ENCODE measurements around the gene SLAIN2.
"Not testable (repeated sequence)": the region's sequence is repeated elsewhere in the genome, so short reads cannot be mapped to it uniquely, and the experiment has no call there.

SLAIN2 gene

GRCh38 chr4:48445704-48446103 lies 104.4 kb downstream of the SLAIN2 start:
- no peak for DNase-seq

- no peak for DNase-seq
These were observed 105.3 kb downstream of the SLAIN2 start for GRCh38 chr4:48446642-48447041.

- DNase-seq = no peak
These were observed 107.8 kb downstream of the SLAIN2 start for GRCh38 chr4:48449151-48449550.

GRCh38 chr4:48450740-48451139 lies 109.4 kb downstream of the SLAIN2 start:
- no peak for DNase-seq

GRCh38 chr4:48451656-48452055 lies 110.3 kb downstream of the SLAIN2 start:
- DNase-seq = not testable (repeated sequence)

GRCh38 chr4:48454591-48454990 lies 113.3 kb downstream of the SLAIN2 start:
- no peak for DNase-seq

GRCh38 chr4:48461000-48461399 lies 119.7 kb downstream of the SLAIN2 start:
- DNase-seq = no peak

- no peak for DNase-seq
These were observed 121.0 kb downstream of the SLAIN2 start for GRCh38 chr4:48462363-48462762.

GRCh38 chr4:48467442-48467841 lies 126.1 kb downstream of the SLAIN2 start:
- DNase-seq = no peak

GRCh38 chr4:48467891-48468290 lies 126.6 kb downstream of the SLAIN2 start:
- no peak for DNase-seq

- DNase-seq = no peak
These were observed 128.8 kb downstream of the SLAIN2 start for GRCh38 chr4:48470137-48470536.

- DNase-seq = no peak
These were observed 129.2 kb downstream of the SLAIN2 start for GRCh38 chr4:48470570-48470969.

GRCh38 chr4:48472794-48473193 lies 131.5 kb downstream of the SLAIN2 start:
- DNase-seq = no peak

GRCh38 chr4:48475770-48476169 lies 134.4 kb downstream of the SLAIN2 start:
- DNase-seq = no peak
